IPS DF 19.7 (cell line): ENCODE measurements around the gene MAD2L1.

Experiments used
- DNase-seq: peaks from one replicate; pipeline ENCODE4 v3.0.0-alpha.2; 2013; ENCODE audit warnings: low read depth, low spot score

MAD2L1 gene

DNA sequence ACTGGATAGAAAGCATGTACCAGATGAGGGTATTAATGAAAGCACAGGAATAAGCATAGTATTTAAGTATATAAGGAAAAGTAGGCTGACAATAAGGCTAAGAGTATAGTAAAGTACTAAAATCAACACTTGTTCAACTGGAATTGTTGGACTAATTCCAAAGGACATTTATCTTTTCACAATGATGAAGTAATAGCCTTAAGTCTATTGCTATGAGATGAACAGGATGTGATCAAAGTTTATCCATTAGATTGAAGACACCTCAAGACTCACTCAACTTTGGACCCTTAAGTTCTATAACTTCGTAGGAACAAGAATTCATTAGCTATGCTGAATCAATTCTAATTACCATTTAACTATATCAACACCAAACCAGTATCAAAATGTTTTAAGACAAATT, 7.6 kb downstream of the MAD2L1 start:
- DNase-seq, result no peak

DNA sequence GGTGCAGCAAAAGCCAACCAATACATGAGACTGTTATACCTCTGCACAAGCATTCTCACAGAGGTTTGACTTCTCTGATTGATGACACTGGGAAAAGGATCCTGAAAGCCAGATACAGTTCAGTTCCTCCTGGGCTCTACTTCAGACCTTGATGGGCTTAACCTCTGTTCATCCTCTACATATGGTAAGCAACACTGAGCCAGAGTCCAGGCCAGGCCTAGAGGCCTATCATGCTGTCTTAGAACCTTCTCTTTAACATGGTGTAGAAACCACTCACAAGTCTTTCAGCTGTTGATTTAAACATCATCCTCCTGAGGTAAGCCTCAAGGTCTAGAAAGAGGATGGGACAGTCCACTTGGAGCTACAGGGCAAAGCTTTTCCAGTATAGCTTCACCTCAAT, 9.2 kb downstream of the MAD2L1 start:
- no peak for DNase-seq

DNA sequence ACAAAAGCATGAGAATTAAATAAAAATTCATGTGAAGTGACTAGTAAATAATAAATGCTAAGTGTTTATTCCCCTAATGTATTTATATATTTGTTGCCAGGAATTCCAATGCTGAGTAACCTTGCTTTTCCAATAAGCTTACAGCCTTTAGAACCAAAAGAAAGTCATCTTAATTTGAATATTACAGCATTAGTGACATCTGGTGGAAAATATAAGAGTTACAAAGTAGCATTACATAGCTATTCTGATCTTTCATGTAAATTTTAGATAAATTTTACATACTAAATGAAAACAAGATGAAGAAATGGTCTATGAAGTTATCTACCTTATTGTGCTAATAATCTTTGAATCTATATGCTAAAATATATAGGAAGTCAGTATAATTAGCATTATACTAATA, 10.4 kb downstream of the MAD2L1 start:
- DNase-seq, result no peak

DNA sequence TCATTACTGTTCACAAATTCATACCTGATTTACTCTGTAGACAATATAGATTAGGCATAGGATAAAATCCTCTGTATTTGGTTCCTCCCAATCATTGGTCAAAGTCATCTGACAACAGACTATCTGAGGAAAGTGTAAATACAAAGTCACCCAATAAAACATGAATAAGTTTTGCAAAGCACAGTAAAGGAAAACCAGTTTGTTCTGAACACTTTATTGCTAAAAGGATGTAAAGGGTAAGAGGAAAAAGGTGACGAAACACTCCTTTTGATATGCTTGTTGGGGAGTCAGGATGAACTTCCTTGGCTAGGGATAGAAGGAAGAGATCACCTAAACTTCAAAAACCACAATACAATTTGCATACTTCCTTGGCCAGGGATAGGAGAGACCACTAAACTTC, 10.9 kb downstream of the MAD2L1 start:
- no peak for DNase-seq

DNA sequence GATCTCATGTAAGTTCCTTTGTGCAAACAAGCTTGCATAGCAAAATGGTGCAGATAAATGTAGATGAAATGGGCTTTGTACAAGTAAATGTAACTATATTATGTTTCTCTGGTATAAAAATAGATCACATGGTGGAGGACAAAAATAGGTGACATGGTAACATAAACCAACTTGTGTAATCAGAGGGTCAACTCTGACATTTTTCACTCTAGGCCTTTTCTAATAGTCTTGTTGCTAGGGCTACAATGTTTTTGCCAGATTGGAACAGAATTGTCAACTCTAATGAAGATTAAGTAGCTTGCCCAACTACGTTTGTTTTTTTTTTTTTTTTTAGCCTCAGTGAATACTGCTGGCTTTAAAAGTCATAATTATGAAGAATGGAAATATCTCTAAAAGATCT, 11.5 kb downstream of the MAD2L1 start:
- DNase-seq, result no peak

DNA sequence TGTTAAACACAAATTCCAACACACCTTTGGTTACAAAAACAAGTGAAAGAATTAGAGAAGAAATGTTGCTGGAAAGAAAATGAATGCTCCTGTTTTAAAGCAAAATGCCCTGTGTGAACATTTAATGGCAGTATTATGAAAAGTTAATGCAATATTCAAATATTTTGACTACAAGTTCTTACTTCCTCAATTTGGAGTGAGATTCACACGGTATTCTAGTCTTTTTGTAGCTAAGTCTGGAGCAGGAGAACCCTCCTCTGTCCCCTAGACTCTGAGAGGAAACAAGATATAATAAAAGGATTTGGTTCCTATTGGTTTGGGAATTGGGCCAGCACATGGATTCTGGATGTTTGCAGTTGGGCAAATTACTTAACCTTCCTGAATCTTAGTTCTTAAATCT, 12.7 kb downstream of the MAD2L1 start:
- no peak for DNase-seq

DNA sequence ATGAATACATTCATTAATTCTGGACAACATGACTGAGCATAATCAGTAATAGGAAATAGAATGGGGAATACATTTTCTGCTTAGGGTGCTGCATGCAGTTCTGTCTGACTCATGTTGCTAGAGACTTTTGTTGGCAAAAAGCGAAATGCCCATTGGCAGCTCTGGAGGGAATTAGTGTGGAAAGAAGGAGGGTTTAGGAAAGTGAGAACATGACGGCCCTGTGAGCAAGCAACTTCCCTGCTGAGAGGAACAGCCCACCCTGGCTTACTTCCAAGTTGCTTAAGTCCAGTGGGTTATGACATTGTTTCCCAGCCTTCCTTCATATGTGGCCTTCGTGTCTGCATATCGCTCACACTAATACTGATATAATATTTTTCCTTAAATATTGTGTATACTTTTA, 13.8 kb downstream of the MAD2L1 start:
- no peak for DNase-seq

DNA sequence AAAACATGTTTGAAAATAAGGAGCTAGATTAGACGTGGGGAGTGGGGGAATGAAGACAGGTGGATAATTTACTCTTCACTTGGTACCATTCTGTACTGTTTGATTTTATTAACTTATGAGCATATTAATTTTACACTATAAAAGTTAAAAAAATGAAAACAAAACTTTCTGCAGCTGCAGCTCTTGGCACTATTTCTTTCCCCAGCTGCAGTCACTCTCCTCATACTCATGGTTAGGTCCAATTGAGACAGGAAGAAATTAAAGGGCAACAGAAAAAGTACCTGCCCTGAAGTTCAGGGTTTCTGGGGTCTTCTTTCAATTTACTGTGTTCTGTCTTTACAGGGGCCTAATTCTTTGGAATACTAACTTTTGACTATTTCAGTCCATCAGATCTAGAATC, 15.4 kb downstream of the MAD2L1 start:
- DNase-seq, result no peak

DNA sequence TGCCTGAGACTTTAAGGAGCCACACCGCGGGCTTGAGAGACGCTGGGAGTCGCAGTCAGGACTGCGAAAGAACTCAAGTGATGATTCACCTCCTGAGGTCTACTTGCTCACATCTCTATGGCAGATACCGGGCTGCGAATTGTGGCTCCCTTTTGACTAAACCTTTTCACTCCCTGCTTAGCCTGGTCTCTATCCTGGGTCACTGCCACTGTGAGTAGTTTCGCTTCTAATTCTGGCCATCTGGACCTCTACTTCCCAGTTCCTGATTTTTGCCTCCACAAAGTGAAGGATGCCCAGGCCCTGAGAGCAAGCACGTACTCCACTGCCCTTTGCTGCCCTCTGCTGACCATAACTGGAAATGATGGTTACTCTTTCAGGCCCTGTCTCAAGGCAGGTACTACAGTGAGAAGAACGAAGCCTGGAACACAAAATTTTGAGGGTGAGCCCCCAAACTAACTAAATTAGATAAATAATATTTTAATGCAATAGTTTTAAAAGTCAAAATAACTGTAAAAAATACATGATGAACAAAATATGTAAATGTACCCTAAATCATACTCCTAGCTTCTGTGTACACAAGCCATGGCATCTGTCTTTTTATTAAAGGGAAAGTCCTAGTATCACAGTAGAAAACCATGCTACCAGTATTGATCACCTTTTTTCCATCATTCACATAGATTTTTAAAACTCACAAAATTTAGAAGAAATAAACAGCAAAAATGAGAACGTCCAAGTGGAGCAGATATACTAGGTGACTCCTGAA, 16.7 kb downstream of the MAD2L1 start:
- DNase-seq, result peak; percentile 61

DNA sequence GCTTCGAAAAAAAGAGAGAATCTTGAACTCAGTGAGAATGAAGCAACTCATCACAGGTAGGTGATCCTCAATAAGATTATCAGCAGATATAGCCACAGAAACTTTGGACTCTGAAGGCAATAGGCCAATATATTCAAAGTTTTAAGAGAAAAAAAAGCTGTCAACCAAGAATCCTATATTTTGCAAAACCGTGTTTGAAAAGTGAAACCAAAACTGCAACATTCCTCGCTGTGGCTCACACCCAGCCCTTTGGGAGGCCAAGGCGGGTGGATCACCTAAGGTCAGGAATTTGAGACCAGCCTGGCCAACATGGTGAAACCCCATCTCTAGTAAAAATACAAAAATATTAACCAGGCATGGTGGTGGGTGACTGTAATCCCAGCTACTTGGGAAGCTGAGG, 22.8 kb downstream of the MAD2L1 start:
- no peak for DNase-seq

DNA sequence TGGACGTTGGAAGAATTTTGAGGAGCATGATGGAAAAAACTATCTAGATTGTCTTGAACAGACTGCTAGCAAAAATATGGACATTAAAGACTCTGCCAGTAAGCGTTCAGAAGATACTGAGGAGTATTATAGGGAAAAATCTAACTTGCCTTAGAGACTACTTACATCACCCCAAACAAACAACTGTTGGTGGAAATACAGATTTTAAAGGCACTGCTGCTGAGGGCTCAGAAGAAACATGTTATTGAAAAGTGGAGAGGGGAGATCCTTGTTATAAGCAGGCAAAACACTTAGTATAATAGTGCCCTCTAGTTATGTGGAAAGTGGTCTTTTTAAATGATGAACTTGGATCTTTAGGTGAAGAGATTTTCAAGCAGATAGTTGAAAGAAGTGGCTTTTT, 29.2 kb downstream of the MAD2L1 start:
- no peak for DNase-seq

DNA sequence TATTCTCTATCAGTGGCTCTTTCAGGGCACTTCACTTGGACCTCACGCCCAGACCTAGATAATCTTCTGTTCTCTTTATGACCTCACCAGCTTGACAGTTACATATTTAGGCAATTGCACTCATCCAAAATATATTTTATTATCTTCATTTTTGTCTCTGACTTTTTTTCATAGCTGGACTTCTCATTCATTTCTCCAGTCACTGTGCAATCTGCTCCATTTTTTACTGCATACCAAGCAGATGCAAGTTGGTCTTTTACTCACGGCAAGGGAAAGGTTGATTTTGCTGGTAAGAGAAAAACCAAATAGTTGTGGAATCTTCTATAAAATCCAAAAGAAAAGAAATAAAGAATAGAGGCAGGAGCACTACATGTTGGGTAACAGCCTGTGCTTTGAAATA, 31.7 kb downstream of the MAD2L1 start:
- no peak for DNase-seq

DNA sequence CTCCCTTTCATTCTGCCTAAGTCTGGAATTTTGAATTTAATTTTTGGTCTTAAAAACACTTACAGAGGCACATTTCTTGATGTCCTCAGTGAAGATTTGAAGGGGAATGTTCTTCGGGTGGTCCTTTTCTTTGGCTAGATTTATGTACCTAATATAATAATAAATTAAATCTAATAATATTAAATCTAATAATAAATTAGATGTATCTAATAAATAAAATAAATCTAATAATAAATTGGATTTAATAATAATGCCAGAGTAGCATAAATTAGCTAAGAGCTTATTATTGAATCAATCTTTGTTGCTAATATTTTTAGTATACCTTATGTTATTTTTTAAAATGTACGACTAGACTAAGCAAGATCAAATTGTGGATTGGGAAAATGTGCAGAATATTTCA, 39.8 kb downstream of the MAD2L1 start:
- DNase-seq, result no peak

DNA sequence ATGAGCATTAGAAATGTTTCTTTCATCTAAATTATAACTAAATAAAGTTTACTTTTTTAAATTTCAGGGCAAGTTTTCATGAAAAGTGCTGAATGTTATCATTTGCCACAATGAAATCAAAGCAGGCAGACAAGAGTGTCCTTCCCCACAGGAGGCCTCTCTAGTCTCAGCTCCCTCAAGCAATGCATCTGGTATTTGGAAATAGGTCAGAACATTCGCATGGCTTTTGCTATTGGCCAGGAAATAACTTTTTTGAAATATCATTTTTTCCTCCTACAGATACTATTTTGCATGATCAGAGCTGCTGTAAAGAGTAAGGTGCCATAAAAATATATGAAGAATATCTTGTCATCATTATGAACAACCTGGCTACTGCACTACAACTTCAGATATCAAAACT, 41.1 kb downstream of the MAD2L1 start:
- no peak for DNase-seq

DNA sequence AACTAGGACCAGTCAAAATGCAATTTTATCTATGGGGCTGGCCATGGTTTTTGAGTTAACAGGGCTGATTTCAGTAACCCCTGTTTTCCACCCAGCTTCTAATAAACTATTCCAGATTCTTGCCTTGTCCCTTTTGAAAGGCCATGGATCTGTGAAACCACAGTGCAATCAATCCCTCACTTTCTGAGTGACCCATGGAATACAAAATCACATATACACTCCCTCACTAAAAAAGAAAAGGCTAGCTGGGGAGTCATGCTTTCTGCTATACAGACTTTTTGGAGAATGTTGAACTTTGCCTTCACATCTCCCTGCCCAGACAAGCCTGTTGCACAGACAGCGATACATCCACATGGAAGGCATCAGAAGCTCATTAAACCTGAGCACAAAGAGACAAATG, 47.9 kb downstream of the MAD2L1 start:
- DNase-seq, result no peak

DNA sequence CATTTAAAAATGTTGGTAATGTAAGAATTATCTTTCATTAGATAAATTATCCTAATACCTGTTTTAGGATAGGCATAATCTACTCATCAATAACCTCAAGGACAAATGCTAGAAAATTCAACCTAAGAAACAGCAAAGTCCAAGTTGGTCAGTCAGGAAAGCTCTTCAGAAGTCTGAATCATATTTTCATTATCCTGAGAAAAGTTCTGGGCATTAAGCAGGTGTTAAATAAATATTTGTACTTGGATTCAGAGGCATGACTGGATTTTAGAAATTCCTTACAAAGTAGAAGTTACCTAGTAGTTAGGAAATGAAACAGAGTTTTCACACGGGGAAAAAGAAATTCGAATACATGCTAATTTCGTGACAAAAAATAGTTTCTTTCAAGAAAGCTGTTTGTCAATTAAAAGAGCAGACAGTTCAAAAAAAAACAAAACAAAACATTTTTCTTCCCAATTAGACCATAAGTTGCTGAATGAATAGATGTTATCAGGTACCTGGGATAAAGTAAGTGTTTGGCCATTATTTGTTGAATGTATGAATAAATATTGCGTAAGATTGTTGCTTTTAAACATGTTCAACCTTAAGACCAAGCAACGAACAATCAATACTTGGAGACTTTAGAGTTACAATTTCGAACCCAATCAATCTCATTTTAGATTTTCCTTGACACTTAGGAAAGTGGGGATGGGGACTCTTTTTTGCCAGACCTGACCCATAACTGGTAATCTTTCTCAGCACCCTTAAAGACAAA, 48.5 kb downstream of the MAD2L1 start:
- DNase-seq, result no peak

DNA sequence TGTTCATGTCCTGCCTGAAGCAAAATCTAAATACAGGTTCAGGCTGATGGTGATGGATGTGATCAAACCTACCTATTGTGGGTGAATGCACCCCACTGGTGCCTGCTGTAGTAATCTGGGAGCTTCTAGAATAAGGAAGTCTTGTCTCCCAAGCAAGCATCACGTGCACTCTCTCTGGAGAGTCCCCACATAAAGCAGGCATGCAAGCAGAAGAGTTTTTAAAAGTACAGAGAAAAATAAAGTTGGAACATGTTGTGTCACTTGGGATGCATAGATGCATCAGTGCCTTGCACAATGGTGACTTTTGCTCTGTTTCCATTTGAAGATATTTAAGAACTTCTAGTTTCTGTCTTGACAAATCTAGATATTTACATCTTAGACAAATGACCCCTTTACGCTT, 54.9 kb downstream of the MAD2L1 start:
- no peak for DNase-seq

DNA sequence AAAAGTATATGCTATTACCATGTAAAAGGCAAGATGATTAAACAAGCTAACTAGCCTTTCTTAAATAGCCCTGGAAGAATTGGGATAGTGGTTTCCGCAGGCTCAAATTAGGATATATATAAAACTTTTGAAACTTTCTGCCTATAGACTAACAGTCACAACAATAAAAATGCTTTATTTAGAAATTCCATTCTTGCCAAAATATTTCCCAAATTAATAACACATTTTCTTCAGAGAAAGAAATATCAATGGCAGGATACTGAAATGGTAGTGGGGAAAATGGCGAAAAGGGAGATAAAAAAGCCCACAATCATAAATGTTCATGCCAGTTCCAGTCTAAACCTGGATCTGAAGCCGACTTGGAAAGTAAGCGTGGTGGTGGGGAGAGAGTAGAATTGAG, 56.0 kb downstream of the MAD2L1 start:
- no peak for DNase-seq

DNA sequence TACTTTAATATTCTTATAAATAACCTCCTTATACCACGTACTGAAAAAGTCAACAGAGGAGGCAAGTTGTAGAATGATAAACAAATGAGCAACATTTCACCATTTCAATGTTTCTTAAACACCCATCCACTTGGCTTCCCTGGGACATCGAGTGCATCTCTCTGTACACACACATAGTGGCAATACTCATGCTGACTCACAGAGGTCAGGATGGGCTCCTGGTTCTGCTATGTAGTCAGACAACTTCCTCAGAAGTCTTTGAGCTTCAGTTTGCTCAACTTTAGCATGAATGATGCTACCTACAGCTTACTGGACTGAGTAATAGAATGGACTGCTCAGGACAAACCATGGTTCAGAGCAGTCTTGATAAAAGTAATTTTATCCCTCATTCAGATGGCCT, 56.9 kb downstream of the MAD2L1 start:
- DNase-seq, result no peak

DNA sequence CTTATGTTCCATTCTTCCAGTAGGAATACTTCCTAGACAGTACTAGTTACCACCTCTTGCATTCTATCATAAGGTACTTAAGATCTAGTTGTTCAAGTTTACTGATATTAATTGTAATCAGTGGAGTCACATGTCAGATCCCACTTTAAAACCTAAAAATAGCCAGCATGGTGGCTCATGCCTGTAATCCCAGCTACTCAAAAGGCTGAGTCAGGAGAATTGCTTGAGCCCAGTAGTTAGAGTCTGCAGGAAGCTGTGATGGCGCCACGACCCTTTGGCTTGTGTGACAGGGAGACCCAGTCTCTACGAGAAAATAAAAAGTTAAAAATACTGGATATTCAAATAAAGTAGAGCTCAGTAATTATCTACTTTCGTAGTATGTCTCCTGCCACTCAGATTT, 57.7 kb downstream of the MAD2L1 start:
- no peak for DNase-seq

DNA sequence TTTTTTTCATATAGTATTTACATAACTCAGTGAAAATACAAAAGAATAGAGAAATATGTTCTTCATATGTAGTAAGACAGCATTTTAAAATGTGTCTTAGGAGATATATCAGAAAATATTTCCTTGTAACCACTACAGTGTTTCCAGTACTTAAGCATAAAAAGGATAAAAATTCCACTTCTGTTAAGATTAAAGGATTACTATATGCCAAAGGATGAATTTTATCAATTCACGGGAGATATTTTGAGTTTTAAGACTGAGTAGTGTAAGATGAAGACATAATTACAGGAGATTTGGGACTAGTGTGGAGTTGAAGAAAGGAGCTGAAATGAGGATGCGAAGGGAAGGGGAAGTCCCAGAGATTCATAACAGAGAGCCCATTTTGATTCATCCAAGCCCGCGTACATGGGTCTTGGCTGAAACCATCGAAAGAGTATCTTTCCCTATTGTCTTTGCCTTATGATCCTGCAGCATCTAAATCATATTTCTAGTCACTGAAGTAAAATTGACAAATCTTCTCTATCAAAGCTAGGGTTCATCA, 58.7 kb downstream of the MAD2L1 start:
- no peak for DNase-seq

DNA sequence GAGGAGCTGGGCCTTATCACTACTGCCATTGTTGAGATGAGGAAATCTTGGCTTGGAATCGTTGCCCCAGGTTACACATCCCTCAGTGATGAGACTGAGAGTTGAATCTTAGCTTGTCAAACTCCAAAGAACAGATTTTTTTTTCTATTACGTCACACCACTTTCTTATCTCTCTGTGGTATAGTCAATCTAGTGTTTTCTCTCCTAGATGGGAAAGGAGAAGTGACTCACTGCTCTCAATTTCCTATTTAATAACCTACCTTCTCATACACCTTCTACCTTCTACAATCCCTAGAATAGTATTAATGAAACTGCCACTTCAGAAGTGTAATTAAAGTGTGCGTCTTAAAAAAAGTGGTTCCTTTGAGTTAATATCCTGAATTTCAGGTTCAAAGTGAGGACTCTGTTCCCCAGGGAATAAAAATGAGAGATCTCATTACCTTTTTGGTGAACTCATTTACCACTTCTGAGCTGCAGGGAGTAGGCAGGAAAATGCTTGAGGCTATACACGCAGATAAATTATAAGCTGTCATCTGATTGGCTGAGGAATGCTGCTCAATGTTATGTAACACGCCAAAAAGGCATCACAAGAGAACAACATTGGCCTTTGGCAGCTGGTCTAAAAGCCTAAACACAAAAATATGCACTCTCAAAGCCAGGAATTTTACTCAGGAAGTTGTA, 59.3 kb downstream of the MAD2L1 start:
- DNase-seq, result no peak
